Aorta (tissue), 5 donors: ENCODE measurements around the gene POLR1D. TPM values are rescaled to one million over a fixed set of nuclear protein-coding genes. Genes with fewer than 3 reads are reported as not detected.
A peak's percentile ranks its signal among the peaks of the same experiment; 100 is the strongest.

Source experiments
- ATAC-seq: fragments of 200-7000 bp; cut with Tn5 transposase; one replicate; pipeline ENCODE4 v1.9.1; 2022; ENCODE audit warnings: moderate library complexity; ENCODE audit not compliant: low FRiP score
- DNase-seq, 2 donors: peaks; one replicate each; pipeline ENCODE4 v3.0.0-alpha.2; 2020
- H3K27ac ChIP-seq, 2 donors: one replicate each; pipeline ENCODE4 v1.5.1; 2013; ENCODE audit warnings: low read length in 2 of 2, mild to moderate bottlenecking in 2 of 2, moderate library complexity in 2 of 2, control low read depth in 1 of 2, inconsistent platforms in 1 of 2, low read depth in 1 of 2
- H3K27me3 ChIP-seq, 2 donors: one replicate each; pipeline ENCODE4 v1.6.1; 2013; ENCODE audit warnings: control low read depth in 1 of 2, low read length in 1 of 2, mild to moderate bottlenecking in 1 of 2, moderate library complexity in 1 of 2; ENCODE audit not compliant: insufficient read depth in 2 of 2, control insufficient read depth in 1 of 2
- H3K36me3 ChIP-seq, 2 donors: one replicate each; pipeline ENCODE4 v1.6.1; 2013; ENCODE audit warnings: control low read depth in 1 of 2, low read length in 1 of 2, mild to moderate bottlenecking in 1 of 2; ENCODE audit not compliant: insufficient read depth in 2 of 2, control insufficient read depth in 1 of 2
- H3K4me1 ChIP-seq, 2 donors: one replicate each; pipeline ENCODE4 v1.6.1; 2013; ENCODE audit warnings: low read length in 2 of 2, control low read depth in 1 of 2, mild to moderate bottlenecking in 1 of 2, moderate library complexity in 1 of 2; ENCODE audit not compliant: insufficient read depth in 2 of 2, control insufficient read depth in 1 of 2
- H3K4me3 ChIP-seq, 2 donors: one replicate each; pipeline ENCODE4 v1.5.1; 2013; ENCODE audit warnings: low read length in 2 of 2, control low read depth in 1 of 2, mild to moderate bottlenecking in 1 of 2
- H3K9me3 ChIP-seq: one replicate; pipeline ENCODE4 v1.6.1; 2013; ENCODE audit warnings: mild to moderate bottlenecking, low read length; ENCODE audit not compliant: control insufficient read depth
- whole genome bisulfite sequencing, 2 donors: extraction: QIAGEN DNeasy Blood & Tissue Kit; methylation state at CpG; one replicate each; pipeline ENCODE4 v1.1.7; 2013; 5-methylcytosine and 5-hydroxymethylcytosine counted together
- intact Hi-C, 2 donors: fragments of 100-400 bp; cut with DNase I; formaldehyde crosslinking; loops; one replicate each; pipeline versions ENCODE4 v1.14.2 to v1.15.0; 2022
- long read RNA-seq, 2 donors: library from polyadenylated mRNA; unstranded; transcript quantifications; one replicate each; pipeline ENCODE4 v2.0.0, GENCODE V29; 2020 to 2021
- polyA plus RNA-seq, 2 donors: library from polyadenylated mRNA; stranded (reverse); fragments of 200-250 nt; gene quantifications; one replicate each; pipeline ENCODE4 v1.2.3, GENCODE V29; 2013
- total RNA-seq, 2 donors: library from RNA; stranded (reverse); fragmentation: NEBNext Ultra II Directional; extraction: Animal tissue kit (Norgen Biotek cat#: 25700); gene quantifications; one replicate each; pipeline ENCODE4 v1.2.1, GENCODE V29; 2021
- donor health status: healthy with polysubstance abuse.
- donor health status: Bipolar disorder and iron deficiency.
- donor health status: DM: no; HTN: no; CAD: no.
- donor health status: DM: no; HTN: no; CAD: no.
- donor health status: DM: yes; HTN: yes; CAD: no.

Gene POLR1D, protein sequence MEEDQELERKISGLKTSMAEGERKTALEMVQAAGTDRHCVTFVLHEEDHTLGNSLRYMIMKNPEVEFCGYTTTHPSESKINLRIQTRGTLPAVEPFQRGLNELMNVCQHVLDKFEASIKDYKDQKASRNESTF
- total RNA-seq (10 to 100 TPM; 63.3 to 89.3 TPM), polyA plus RNA-seq (100 to 1,000 TPM; 113 to 119 TPM)
- long read RNA-seq, donor 1, transcript POLR1D-203 (3 exons, 2,036 nt), result major isoform, 81 of 102 reads
- long read RNA-seq, donor 1, transcript POLR1D-201 (2 exons, 1,166 nt), result minor isoform, 12 of 102 reads
- long read RNA-seq, donor 1, partial matches to known transcripts, result 1 of 102 reads
- long read RNA-seq, donor 1, other reads (novel, unspliced or antisense), result 3 of 102 reads
- long read RNA-seq, donor 2, transcript POLR1D-203 (3 exons, 2,036 nt), result major isoform, 18 of 29 reads
- long read RNA-seq, donor 2, transcript POLR1D-201 (2 exons, 1,166 nt), result minor isoform, 5 of 29 reads
- long read RNA-seq, donor 2, partial matches to known transcripts, result 0 of 29 reads
- long read RNA-seq, donor 2, other reads (novel, unspliced or antisense), result 5 of 29 reads

DNA sequence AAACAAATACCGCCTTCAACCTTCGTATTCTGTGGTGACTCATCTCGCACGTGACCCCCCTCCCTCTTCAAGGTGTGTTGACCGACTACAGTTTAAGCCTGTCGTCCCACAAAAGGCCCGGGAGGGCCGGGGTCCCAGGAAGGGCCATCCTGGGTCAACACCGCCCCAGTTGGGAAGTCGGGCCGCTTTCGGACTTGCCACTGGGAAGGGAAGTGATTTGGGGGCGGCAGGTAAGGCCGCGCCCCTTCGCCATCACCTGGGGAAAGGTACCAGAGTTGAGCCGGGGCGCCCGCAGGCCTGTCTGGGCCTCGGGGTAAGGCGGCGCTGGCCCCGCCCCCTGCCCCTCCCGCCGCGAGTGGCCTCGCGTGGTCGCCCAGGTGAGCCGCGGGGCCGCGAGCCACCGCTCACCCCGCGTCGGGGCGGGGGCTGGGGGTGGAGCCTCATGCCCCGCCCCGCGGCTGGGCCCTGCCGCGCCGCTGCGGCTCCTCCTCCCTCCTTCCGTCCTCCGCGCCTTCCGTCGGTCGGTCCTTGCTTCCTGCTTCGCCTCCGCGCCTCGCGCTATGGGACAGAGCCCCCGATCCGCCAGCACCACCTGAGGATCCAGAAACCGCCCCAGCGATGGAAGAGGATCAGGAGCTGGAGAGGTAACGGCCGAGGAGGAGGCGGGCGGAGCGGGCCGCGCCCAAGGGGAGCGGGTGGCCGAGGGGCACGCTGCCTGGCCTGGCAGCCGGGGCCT, at the start of gene POLR1D:
Gene POLR1D (plus strand): TSS at position 527 of the 736 bp plus-strand sequence. CDS start 92 bp downstream, at position 619.
- DNase-seq, result peak; percentile 85 to 91
- Histone ChIP-seq H3K4me1 (peaks cover 0 to 4% of the 10 kb centered on the region in 2 donors), H3K4me3 (peak within 1 kb of the TSS; percentile 82 to 83), H3K27me3 (no peaks in the 10 kb centered on the region), H3K9me3 (no peaks in the 10 kb centered on the region), H3K27ac (peak within 1 kb of the TSS; percentile 69 to 96), H3K36me3 (no peaks in the 10 kb centered on the region)
- intact Hi-C loops, result loop anchor here in 1 of 2 donors (2.0 to 10.0 kb wide), 4 partner anchors 39 to 447 kb away; partner anchors contain the start of genes MTIF3 and USP12
- ATAC-seq, result peak; percentile 89
- WGBS, 2 donors, result 0 to 1% methylated on average over 36 to 71 of the region's 71 CpGs

GRCh38 chr13:27572234-27572901, 49.3 kb upstream of the POLR1D start:
- Histone ChIP-seq H3K36me3 (peaks cover 4 to 5% of the 10 kb centered on the region in 2 donors), H3K27me3 (no peaks in the 10 kb centered on the region), H3K9me3 (no peaks in the 10 kb centered on the region), H3K4me3 (no peak overlapping the region), H3K27ac (no peak overlapping the region), H3K4me1 (peaks cover 2% of the 10 kb centered on the region in 2 donors)
- ATAC-seq (no peak), DNase-seq (no peak)
- intact Hi-C loops, result no loop called here

DNA sequence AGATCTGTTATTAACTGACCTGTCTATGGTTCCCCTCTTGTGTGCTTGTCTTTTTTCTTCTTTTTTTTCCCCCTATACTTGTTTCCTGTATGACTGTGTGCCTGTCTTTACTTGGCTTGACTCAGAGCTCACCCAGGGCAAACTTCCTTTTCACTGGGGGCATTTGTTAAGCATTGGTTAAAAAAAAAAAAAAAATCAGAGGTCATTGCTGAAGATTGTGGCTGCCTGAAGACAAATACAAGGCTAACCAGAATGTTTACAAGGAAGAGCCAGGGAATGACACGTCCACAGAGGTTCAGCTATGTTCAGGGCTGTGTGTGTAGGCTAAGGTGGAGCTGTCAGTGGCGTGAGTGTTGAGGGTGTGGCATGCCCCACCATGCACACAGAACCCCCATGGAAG, 48.4 kb upstream of the POLR1D start:
- no peak for ATAC-seq
- Histone ChIP-seq H3K27me3 (no peaks in the 10 kb centered on the region), H3K36me3 (peaks cover under 1 to 2% of the 10 kb centered on the region in 2 donors), H3K27ac (no peak overlapping the region), H3K4me1 (peaks cover 2% of the 10 kb centered on the region in 2 donors), H3K9me3 (no peaks in the 10 kb centered on the region), H3K4me3 (no peak overlapping the region)
- no peak for DNase-seq
- 89 to 94% methylated on average over 2 of the region's 2 CpGs for WGBS, 2 donors
- intact Hi-C loops, result no loop called here

DNA sequence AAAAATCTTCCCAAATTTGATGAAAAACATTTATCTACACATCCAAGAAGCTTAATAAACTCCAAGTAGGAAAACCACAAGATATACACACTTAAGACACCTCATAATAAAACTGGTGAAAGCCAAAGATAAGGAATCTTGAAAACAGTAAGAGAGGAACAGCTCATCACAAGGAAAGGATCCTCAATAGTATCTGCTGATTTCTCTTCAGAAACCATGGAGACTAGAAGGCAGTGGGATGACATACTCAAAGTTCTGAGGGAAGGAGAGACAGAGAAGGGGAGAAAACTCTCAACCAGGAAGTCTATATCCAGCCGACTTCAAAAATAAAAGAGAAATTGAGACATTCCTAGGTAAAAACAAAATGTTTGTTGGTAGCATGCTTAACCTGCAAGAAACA, 47.0 kb upstream of the POLR1D start:
- Histone ChIP-seq H3K9me3 (no peaks in the 10 kb centered on the region), H3K36me3 (no peaks in the 10 kb centered on the region), H3K27ac (no peak overlapping the region), H3K27me3 (no peaks in the 10 kb centered on the region), H3K4me1 (peaks cover 2% of the 10 kb centered on the region in 2 donors), H3K4me3 (no peak overlapping the region)
- WGBS, 2 donors, result 96 to 97% methylated on average over 1 of the region's 1 CpG
- no peak for ATAC-seq
- DNase-seq, result no peak
- intact Hi-C loops, result no loop called here

DNA sequence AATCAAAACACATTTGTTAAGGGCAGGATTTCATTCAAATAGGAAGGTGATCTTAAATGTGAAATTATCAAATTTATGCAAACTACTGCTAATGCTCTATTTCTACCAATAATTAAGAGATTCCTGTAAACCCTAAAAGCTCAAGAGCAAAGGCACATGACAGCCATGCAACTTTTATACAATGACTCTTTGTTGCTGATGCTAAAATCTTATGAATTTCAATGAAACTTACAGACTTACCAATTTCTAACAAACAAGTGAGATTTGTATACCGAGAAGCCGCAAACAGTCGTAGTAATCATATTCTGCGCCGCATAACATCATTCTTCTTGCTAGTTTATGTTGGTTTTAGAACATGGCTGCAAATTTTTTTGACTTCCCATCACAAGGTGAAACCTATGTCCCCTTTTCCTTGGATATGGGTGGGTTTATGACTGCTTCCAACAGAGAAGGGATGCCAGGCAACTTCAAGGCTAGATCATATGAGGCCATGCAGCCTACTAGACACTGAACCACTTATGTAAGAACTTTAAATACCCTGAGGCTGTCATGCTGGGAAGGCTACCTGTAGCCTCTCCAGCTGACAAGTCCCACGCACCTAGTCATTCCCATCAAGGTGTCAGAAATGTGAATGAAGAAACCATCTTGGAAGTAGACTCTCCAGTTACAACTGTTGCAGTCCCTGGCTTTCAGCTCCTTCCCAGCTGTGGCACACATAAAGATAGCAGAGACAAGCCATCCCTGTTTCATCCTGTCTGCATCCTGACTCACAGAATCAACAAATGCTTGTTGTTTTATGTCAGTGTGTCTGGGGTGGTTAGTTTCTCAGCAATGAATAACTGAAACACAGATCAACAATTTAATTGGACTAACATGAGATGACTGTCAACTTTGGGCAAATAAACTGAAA, 43.3 kb upstream of the POLR1D start:
- no peak overlapping the region for H3K27ac ChIP-seq
- ATAC-seq (no peak), DNase-seq (no peak)
- peaks cover 0 to 1% of the 10 kb centered on the region in 2 donors for H3K4me1 ChIP-seq
- no peak overlapping the region for H3K4me3 ChIP-seq
- intact Hi-C loops, result no loop called here
- no peaks in the 10 kb centered on the region for H3K27me3 ChIP-seq
- H3K9me3 ChIP-seq, result no peaks in the 10 kb centered on the region
- no peaks in the 10 kb centered on the region for H3K36me3 ChIP-seq
- 97 to 98% methylated on average over 6 of the region's 6 CpGs for WGBS, 2 donors

- intact Hi-C loops, result loop anchor here in 1 of 2 donors (2.0 kb wide), 2 partner anchors 23 to 37 kb away; partner anchors contain the start of genes LNX2 and POLR1D
- no peak overlapping the region for H3K27ac ChIP-seq
- no peak for ATAC-seq
- no peaks in the 10 kb centered on the region for H3K27me3 ChIP-seq
- H3K36me3 ChIP-seq, result no peaks in the 10 kb centered on the region
- DNase-seq, result no peak
- no peak overlapping the region for H3K4me3 ChIP-seq
- peaks cover 2 to 4% of the 10 kb centered on the region in 2 donors for H3K4me1 ChIP-seq
- no peaks in the 10 kb centered on the region for H3K9me3 ChIP-seq
- WGBS, 2 donors, result 2 to 4% methylated on average over 4 of the region's 4 CpGs
Measured at GRCh38 chr13:27583645-27584044, 38.0 kb upstream of the POLR1D start.

GRCh38 chr13:27587095-27587746, 34.5 kb upstream of the POLR1D start:
- ATAC-seq (no peak), DNase-seq (no peak)
- Histone ChIP-seq H3K9me3 (no peaks in the 10 kb centered on the region), H3K36me3 (no peaks in the 10 kb centered on the region), H3K27me3 (no peaks in the 10 kb centered on the region), H3K4me3 (no peak overlapping the region), H3K27ac (no peak overlapping the region), H3K4me1 (peaks cover 2 to 4% of the 10 kb centered on the region in 2 donors)
- intact Hi-C loops, result no loop called here
- 83 to 85% methylated on average over 5 of the region's 5 CpGs for WGBS, 2 donors
